NOMO-1 (cell line): ENCODE results near the gene PBX4.

Experiments used
- DNase-seq, 2 experiments: peaks; one replicate each; lab custom pipeline; 2025; ENCODE audit not compliant: unreplicated experiment in 2 of 2; lab: John Stamatoyannopoulos, UW

Gene PBX4

DNA sequence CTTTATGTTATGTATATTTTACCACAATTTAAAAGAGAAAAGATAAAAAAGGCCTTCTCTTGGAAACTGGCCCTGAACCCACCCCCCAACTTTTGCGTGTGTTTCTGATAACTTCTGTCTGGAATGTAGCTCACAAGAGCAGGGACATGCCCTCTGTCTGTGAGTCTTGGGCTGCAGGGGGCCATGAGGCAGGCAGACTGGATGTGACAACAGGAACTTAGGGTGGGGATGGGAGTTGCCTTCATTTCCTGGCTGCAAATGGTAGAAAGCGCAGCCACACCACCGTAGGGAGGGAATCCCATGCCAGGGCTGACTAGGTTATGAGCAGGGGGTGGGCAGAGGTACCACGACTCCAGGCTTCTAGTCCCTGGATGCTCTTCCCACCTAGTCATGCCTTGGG, 58.6 kb downstream of the PBX4 start:
- no peak for DNase-seq

DNA sequence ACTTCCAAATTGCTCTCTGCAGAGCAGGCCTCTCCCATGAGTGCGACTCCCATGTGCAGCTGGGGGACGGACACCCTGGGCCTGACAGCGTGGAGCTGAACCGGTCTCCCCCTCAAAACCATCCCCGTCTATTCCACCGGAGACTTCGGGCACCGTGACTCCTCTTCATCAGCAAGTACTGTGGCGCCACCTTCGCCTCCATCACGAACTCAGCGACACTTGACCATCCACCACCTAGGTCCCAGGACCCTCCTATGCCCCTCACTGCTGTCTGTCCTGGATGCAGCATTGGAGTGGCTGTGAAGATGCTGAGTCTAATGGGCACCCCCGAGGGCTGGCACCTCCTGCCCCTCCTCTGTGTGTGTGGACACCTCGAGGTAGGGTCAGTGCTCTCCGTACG, 59.9 kb downstream of the PBX4 start:
- DNase-seq = no peak

DNA sequence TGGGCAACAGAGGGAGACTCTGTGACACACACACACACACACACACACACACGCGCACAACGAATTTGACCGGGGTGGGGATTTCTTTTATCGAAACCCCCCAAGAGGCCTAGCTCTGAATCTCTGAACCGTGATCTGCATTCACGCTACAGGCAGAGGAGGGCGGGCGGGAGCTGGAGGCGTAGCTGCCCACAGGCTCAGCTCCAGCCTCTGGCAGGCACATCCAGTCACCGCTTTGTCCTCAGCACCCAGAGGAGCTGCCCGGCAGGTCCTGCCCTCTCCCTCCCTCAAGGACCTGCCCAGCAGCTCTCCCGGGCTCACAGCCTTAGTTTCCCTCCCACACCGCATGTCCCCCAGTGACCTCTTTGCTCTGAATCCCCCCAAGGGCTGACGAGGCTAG, 60.4 kb downstream of the PBX4 start:
- DNase-seq = no peak

DNA sequence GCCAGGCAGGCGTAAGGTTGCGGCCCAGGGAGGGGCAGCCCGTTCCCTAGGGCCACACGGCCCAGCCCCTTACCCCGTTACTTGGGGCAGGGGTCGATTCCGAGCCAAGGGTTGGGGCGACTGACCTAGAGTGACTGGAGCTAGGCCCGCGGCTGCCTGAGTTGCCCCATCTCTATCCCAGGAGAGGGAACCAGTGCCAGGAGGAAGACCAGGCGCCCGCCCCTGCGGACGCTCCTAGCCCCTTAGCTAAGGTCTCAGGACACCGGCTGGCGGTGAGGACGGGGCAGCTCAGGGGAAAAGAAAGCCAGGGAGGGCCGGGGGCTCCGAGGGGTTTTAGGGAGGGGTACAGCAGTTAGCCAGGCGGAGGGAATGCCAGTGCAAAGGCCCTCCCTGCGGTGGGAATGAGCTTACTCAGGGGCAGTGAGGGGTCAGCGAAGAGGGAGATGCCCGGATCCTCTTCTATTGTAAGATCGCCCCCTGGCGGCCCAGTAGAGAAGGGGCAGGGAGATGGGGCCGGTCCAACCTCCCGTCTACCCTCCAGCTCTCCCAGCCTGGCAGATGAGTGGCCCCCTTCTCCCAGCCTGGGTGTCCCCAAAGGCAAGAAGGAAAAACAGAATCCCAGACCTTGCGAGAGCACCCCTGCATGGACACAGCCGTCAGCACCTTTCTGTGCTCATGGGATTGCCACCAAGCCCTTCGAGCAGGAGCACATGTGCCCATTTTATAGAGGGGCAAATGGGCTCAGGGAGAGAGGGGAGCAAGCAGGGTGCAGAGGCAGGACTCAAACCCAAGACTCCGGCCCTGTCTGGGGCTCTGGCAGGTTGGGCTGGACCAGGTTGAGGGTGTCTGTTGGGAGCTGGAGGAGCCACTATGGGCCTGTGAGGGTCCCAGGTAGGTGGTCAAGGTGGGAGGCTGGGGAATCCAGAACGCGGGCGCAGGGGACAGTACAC, 64.1 kb downstream of the PBX4 start:
- peak in 1 of 2 experiments; percentile 12 for DNase-seq

DNA sequence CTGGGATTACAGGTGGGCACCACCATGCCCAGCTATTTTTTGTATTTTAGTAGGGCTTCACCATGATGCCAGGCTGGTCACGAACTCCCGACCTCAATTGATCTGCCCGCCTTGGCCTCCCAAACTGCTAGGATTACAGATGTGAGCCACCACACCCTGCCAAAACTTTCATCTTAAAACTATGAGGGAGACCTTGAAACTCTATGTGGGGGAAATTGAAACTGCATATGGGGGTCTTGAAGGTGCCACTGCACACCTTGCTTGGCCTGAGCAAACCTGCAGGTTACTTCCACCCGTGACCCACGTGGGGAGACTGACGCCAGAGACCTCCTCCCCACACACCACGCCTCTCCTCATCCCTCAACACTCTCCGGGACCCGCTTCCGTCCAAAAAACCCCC, 64.8 kb downstream of the PBX4 start:
- no peak for DNase-seq

DNA sequence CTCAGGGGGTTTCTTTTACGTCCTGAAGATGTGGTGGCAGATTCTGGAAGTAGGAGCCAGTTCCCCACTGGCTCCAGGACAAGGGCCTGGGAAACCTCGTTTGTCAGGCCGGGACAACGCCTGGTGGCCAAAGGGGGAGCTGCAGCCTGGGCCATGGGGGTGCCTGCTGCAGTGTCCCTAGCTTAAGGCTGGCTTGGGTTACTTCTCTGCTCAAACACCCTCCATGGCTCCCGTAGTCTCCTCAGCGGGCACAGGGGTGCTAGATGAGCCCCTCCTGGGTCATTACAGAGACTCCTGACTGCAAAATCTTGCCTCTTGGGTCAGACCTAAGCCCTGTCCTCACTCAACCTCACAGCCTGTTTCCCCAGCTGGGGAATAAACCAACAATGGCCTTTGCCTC, 65.7 kb downstream of the PBX4 start:
- no peak for DNase-seq

DNA sequence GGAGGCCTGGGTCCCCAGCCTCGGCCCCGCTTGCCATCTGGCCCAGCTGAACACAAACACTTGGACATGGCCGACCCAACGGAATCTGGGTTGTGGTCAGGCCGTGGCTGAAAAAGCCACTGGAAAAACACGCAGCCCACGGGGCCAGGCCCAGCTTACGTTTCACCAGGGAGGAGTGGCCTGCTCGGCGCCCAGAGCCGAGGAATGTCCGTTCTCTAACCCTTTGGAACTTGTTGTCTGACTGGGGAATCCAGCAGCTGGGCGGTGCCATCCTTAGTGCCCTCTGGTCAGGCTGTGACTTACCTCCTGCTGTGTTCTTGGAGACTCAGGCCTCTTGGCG, 66.7 kb downstream of the PBX4 start:
- DNase-seq = no peak

DNA sequence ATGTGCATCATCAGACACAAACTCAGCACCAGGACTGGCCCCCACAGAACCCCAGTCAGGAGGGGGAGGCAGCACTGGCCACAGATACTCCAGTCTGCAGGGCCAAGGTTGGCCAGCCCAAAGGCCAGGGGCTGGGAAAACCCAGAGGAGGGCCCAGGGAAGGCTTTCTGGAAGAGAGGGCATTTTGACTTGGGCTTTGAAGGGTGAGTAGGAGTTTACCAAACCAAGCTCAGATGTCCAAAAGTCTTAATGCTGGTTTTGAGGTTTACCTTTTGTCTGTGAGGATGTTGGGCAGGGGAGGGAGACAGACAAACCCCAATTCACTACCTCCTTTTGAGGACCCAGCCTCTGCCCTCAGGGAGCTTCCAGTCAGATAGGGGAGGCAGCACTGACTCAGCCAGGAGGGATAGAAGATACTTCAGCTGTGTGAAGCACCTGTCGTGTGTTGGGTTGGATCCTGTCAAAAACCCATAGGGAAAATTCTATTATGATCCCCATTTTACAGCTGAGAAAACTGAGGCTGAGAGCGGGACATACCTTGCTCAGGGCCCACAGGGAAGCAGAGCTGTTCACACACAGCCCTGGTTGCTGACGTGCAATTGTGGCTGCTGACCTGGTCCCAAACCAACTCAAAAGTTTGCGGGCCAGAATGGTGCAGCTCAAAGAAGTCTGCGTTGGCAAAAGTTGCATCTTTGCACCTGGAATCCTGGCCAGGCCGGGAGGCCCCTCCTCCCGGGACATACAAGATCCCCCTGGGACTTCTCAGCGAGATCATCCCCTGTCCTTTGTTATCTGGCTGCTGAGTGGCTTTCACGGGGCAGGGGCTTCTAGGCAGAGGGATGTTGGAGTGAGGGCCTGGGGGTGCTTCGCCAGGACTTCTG, 67.3 kb downstream of the PBX4 start:
- DNase-seq = no peak

DNA sequence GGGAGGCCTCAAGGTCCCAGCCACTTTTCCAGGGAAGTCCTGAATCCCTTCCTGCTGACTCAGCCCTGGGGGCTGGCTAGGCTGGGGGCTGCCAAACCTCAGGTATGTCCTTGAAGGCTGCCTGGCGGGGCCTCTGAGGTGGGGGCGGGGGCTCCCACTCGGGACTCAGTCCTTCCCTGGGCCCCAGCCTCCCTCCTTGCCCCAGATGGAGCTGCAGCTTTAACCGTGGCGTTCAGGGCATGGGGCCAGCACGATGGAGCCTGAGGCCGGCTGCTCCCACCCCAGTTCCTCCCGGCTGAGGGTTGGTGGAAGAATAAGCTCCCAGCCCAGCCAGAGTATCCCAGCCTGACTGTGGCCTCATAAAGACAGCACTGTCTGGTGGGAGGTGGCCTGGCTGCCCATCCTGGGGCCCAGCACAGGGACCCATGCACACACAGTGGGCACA, 68.0 kb downstream of the PBX4 start:
- DNase-seq = no peak

DNA sequence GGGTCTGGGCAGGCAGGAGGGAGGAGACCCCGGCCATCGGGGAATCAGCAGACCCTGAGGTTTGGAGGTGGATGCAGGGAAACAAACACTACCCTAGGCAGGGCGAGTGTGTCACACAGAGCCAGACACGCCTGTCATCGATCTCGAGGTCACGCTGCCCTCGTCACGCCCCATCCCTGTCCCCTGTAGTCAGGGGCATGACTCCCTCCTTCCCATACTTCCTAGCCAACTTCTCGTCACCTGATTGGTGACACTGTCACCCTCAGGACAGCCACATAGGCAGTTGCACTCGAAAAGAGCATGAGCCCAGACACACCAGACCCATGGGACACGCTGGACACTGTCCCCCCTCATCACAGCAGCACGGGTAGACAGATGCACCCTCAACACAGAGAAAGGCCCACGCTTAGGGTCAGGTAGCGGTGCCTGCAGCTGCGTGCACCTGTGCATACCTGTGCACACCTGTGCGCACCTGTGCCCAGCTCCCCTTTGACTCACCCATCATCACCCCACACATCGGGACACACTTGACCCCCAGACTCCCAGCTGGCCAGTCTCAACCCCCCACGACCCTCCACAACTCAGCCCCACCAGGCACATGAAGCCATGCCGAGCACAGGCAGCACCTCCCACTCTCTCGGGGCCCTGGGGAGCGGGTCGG, 68.6 kb downstream of the PBX4 start:
- no peak for DNase-seq

DNA sequence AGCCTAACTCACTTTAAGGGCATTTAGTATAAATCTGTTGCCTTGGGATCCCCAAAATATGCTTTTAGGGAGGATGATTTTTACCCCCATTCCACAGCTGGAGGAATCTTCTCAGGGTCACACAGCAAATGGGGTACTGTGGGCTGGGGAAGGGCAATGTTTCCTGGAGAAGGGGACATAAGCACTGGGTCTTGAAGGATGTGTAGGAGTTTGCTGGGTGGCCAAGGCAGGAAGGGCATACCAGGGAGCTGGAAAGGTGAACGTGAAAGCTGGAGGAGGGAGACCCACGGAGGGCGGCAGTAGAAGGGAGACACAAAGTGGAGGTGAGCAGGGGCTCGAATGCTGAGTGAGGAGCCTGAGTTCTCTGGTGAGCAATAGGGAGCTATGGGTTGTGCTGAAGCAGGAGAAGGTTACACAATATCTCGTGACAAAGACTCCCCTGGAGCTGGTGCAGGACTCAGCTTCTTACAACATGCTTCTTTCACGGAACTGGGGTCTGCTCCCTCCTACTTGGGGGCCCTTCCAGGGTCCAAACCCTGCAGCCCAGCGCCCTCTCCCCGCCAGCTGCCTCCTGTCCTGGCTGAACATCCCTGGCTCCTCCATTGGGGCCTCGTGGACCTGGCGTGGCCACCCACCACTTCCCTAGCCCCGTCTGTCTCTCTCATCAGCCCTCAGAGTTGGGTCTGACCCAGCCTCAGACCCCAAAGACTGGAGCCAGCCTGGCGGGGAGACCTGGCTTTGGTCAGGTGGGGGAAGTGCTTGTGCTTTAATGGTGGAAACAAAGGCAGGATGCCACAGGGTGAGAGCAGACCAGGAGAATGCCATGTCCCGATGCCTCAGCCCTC, 69.3 kb downstream of the PBX4 start:
- no peak for DNase-seq

DNA sequence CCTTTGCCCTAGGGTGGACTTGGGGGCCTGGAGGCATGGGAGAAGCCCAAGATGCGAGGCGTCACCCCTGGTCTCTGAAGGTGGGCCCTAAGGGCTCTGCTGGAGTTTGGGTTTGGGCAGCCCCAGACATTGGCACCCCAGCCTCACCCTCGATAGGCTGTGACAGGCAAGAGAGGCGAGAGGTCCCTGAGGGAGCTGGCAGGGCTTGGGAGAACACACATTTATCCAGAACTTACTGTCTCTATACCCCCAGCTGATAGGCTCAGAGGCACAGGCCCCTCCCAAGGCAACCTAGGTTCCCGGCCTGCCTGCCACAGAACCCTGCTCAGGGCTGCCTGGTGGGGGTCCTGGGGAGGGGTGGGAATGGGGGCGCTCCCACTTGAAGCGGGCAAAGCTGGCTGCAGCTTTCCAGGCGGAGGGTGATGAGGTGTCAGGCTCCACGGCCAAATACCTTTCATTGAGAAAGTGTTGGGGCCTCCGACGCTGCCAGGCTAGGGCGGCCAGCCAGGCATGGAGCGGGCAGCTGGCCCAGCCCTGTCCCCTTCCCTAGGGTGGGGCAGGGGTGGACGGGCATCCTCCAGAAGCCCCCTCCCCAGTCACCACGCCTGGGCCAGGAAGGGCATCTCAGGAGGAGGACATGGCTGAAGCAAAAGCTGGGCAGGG, 70.7 kb downstream of the PBX4 start:
- no peak for DNase-seq

DNA sequence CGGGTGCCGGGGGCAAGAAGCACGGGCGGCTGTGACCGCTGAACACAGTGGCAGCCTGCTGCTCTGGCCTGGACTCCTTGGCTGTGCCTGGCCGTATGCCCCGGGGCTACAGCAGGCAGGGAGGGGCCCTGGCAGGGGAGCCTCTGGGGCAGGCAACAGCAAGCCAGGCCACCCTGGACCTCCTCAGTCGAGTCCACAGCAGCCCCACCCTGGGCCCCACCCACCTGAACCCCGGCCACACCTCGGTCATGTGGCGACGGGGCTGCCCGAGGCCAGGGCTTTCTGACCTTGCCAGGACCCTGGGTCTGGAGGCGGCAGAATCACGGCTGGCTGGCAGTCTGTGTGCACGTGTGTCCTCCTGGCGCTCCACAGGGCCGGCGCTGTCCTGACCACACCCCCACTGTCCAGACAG, 71.7 kb downstream of the PBX4 start:
- DNase-seq = no peak

DNA sequence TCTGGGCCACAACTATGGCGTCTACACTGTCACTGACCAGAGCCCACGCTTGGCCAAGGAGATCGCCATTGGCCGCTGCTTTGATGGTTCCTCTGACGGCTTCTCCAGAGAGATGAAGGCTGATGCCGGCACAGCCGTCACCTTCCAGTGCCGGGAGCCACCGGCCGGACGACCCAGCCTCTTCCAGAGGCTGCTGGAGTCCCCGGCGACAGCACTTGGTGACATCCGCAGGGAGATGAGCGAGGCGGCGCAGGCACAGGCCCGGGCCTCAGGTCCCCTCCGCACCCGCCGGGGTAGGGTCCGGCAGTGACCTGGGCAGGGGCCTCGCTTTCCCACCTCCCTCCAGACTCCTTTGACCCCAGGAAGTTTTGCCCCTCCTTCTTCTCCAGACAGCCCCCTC, 72.8 kb downstream of the PBX4 start:
- DNase-seq = no peak

DNA sequence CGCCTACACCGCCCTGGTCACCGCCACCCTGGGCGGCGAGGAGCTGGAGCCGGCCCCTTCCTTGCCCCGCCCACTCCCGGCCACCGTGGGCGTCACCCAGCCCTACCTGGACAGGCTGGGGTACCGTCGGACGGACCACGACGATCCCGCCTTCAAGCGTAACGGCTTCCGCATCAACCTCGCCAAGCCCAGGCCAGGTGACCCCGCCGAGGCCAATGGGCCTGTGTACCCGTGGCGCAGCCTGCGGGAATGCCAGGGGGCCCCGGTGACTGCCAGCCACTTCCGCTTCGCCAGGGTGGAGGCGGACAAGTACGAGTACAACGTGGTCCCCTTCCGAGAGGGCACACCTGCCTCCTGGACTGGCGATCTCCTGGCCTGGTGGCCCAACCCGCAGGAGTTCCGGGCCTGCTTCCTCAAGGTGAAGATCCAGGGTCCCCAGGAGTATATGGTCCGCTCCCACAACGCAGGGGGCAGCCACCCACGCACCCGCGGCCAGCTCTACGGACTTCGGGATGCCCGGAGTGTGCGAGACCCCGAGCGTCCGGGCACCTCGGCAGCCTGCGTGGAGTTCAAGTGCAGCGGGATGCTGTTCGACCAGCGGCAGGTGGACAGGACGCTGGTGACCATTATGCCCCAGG, 73.4 kb downstream of the PBX4 start:
- DNase-seq = no peak

DNA sequence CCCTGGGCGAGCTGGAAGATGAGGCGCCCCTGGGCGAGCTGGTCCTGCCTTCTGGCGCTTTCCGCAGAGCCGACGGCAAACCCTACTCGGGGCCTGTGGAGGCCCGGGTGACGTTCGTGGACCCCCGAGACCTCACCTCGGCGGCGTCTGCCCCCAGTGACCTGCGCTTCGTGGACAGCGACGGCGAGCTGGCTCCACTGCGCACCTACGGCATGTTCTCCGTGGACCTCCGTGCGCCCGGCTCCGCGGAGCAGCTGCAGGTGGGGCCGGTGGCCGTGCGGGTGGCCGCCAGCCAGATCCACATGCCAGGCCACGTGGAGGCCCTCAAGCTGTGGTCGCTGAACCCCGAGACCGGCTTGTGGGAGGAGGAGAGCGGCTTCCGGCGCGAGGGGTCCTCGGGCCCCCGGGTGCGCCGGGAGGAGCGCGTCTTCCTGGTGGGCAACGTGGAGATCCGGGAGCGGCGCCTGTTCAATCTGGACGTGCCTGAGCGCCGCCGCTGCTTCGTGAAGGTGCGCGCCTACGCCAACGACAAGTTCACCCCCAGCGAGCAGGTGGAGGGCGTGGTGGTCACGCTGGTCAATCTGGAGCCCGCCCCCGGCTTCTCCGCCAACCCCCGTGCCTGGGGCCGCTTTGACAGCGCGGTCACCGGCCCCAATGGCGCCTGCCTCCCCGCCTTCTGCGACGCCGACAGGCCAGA, 74.1 kb downstream of the PBX4 start:
- DNase-seq = no peak

DNA sequence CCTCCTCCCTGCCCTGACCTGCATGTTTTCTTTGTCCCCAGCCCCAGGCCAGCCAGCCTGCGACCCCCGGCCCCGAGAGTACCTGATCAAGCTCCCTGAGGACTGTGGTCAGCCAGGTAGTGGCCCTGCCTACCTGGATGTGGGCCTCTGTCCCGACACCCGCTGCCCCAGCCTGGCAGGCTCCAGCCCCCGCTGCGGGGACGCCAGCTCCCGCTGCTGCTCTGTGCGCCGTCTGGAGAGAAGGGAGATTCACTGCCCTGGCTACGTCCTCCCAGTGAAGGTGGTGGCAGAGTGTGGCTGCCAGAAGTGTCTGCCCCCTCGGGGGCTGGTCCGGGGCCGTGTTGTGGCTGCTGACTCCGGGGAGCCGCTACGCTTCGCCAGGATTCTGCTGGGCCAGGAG, 74.8 kb downstream of the PBX4 start:
- no peak for DNase-seq

DNA sequence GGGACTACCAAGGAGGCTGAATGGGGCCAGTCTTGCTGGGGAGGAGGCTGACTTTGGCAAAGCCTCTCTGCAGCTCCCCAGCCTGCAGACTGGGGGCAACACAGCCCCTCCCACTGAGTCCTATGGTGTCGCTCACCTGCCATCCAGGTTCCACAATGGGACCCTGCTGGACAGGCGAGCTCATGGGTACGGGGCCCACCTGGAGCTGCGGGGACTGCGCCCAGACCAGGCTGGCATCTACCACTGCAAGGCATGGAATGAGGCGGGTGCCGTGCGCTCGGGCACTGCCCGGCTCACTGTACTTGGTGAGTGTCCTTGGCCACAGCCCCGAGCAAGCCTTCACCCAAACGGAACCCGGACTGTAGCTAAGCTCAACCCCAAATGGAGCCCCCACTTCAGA, 75.4 kb downstream of the PBX4 start:
- no peak for DNase-seq

DNA sequence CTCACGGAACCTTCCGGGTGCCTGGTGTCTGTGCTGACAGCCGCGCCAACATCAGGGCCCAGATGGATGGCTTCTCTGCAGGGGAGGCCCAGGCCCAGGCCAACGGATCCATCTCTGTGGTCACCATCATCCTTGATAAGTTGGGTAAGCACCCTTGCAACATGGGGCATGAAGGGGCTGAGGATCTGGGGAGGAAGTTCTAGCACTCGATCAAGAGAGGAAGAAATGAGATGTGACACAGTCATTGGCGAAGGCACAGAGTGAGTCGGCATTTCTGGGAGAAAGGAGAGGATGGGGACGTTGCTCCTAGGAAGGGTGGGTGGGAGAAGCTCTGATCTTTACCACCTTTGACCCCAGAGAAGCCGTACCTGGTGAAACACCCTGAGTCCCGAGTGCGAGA, 76.0 kb downstream of the PBX4 start:
- peak; percentile 23 to 45 for DNase-seq
